DOHH2 (cell line): Measurements from ENCODE around the gene C1QB.

ENCODE experiments used
- H3F3A ChIP-seq: fragments of 200-600 bp; sonication (generic), shearing (Covaris generic); 2 replicates; pipeline ENCODE4 v1.6.0; 2016; ENCODE audit warnings: antibody characterized with exemption, mild to moderate bottlenecking; ENCODE audit not compliant: control insufficient read depth, insufficient read depth
- H3K27ac ChIP-seq: fragments of 200-600 bp; sonication (generic); 2 replicates; pipeline ENCODE4 v1.5.1; 2014; ENCODE audit warnings: low read depth, mild to moderate bottlenecking, low read length, moderate library complexity
- H3K27me3 ChIP-seq: fragments of 200-600 bp; sonication (generic); 2 replicates; pipeline ENCODE4 v1.6.1; 2014; ENCODE audit warnings: mild to moderate bottlenecking, low read length, mixed read lengths; ENCODE audit not compliant: control insufficient read depth
- H3K36me3 ChIP-seq: fragments of 200-600 bp; sonication (generic); 2 replicates; pipeline ENCODE4 v1.6.1; 2014; ENCODE audit warnings: mild to moderate bottlenecking, low read length, moderate library complexity, mixed read lengths; ENCODE audit not compliant: control insufficient read depth
- H3K4me1 ChIP-seq: fragments of 200-600 bp; sonication (generic); 2 replicates; pipeline ENCODE4 v1.6.1; 2014; ENCODE audit warnings: mild to moderate bottlenecking, low read length, mixed read lengths; ENCODE audit not compliant: control insufficient read depth
- H3K4me2 ChIP-seq: fragments of 200-600 bp; sonication (generic); 2 replicates; pipeline ENCODE4 v1.6.0; 2014; ENCODE audit warnings: mild to moderate bottlenecking, low read length, moderate library complexity
- H3K4me3 ChIP-seq: fragments of 200-600 bp; sonication (generic); 2 replicates; pipeline ENCODE4 v1.5.1; 2014; ENCODE audit warnings: mild to moderate bottlenecking, low read length, mixed read lengths
- H3K79me2 ChIP-seq: fragments of 200-600 bp; sonication (generic); 2 replicates; pipeline ENCODE4 v1.6.1; 2014; ENCODE audit warnings: mild to moderate bottlenecking, low read length, mixed read lengths; ENCODE audit not compliant: control insufficient read depth
- H3K9me2 ChIP-seq: fragments of 200-600 bp; sonication (generic); replicated peaks from 2 replicates; pipeline ENCODE4 v1.6.1; 2014; ENCODE audit warnings: mild to moderate bottlenecking, low read length, mixed read lengths; ENCODE audit not compliant: control insufficient read depth
- H3K9me3 ChIP-seq: fragments of 200-600 bp; sonication (generic); 2 replicates; pipeline ENCODE4 v1.6.1; 2014; ENCODE audit warnings: antibody characterized with exemption, low read length, mixed read lengths; ENCODE audit not compliant: control insufficient read depth, insufficient read depth
- H4K20me1 ChIP-seq: fragments of 200-600 bp; sonication (generic); 2 replicates; pipeline ENCODE4 v1.6.0; 2014; ENCODE audit warnings: low read depth, mild to moderate bottlenecking, antibody characterized with exemption, low read length, moderate library complexity; ENCODE audit not compliant: control insufficient read depth, insufficient read depth
- CTCF ChIP-seq: fragments of 200-600 bp; sonication (generic); IDR thresholded peaks from one replicate; pipeline ENCODE4 v1.5.1; 2014; ENCODE audit warnings: antibody characterized with exemption, mild to moderate bottlenecking, low read depth, low read length; ENCODE audit not compliant: poor library complexity, severe bottlenecking
- EZH2phosphoT487 ChIP-seq: fragments of 200-600 bp; sonication (generic); IDR thresholded peaks from 2 replicates; pipeline ENCODE4 v1.6.1; 2017; ENCODE audit warnings: borderline replicate concordance, mild to moderate bottlenecking, antibody characterized with exemption, low read length, moderate library complexity, mixed read lengths

Gene C1QB

DNA sequence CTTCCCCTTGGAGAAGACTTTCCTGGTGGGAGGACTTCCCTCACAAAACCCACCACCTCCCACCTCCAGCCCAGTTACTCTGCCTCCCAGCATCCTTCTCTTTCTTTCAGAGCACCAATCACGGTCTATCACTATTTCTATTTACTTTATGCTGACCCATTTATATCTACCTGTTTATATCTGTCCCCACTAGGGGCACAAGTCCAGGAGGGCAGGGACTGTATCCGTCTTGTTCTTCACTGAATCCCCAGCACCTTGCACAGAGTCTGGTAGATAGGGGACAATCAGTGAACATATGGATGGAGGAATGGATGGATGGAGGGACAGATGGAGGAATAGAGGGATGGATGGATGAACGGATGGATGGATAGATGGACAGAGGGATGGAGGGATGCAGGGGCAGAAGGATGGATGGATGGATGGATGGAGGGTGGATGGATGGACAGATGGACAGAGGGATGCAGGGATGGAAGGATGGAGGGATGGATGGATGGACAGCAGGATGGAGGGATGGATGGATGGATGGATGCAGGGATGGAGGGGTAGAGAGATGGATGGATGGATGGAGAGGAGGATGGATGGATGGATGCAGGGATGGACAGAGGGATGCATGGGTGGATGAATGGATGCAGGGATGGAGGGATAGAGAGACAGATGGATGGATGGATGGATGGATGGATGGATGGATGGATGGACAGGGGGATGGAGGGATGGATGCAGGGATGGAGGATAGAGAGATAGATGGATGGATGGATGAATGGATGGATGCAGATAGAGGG, 5.5 kb downstream of the C1QB start:
- Histone ChIP-seq H3K9me3 (no peaks in the 10 kb centered on the region), H3K4me1 (no peaks in the 10 kb centered on the region), H3K79me2 (no peaks in the 10 kb centered on the region), H3K27ac (no peak overlapping the region), H3K9me2 (no peaks in the 10 kb centered on the region), H3K36me3 (no peaks in the 10 kb centered on the region), H3K4me2 (no peak overlapping the region), H4K20me1 (no peaks in the 10 kb centered on the region), H3K27me3 (no peaks in the 10 kb centered on the region), H3K4me3 (no peak overlapping the region), H3F3A (no peaks in the 10 kb centered on the region)
- TF ChIP-seq EZH2phosphoT487: no peak
- TF ChIP-seq CTCF: peak; percentile 52

GRCh38 chr1:22660716-22661241, 7.7 kb downstream of the C1QB start:
- no peaks in the 10 kb centered on the region for H3K36me3 ChIP-seq
- H3K9me3 ChIP-seq: no peaks in the 10 kb centered on the region
- H3F3A ChIP-seq: no peaks in the 10 kb centered on the region
- H3K79me2 ChIP-seq: no peaks in the 10 kb centered on the region
- H4K20me1 ChIP-seq: no peaks in the 10 kb centered on the region
- H3K27ac ChIP-seq: no peak overlapping the region
- no peak for TF ChIP-seq CTCF
- no peak for TF ChIP-seq EZH2phosphoT487
- no peaks in the 10 kb centered on the region for H3K27me3 ChIP-seq
- no peaks in the 10 kb centered on the region for H3K4me1 ChIP-seq
- H3K4me3 ChIP-seq: no peak overlapping the region
- no peak overlapping the region for H3K4me2 ChIP-seq
- H3K9me2 ChIP-seq: no peaks in the 10 kb centered on the region

DNA sequence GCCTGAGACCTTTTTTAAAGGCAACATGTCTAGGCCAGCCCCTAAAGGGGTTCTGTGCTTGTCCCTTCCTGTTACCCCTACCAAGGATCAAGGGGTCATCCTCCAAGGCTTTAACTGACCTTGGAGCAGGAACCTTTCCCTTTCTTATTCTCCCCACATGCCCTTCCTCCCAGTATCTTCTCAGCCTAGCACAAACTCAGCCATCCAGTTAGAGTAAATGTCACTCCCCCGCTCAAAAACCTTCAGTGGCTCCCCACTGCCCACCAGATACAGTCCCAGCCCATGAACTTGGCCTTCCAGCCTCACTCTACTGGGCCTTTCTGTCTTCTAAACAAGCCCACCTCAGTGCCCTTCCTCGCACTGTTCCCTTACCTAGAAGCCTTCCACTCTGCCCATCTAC, 8.8 kb downstream of the C1QB start:
- H3K4me2 ChIP-seq: no peak overlapping the region
- H4K20me1 ChIP-seq: no peaks in the 10 kb centered on the region
- no peaks in the 10 kb centered on the region for H3K79me2 ChIP-seq
- no peak overlapping the region for H3K4me3 ChIP-seq
- no peaks in the 10 kb centered on the region for H3K27me3 ChIP-seq
- H3K36me3 ChIP-seq: no peaks in the 10 kb centered on the region
- no peak overlapping the region for H3K27ac ChIP-seq
- no peak for TF ChIP-seq EZH2phosphoT487
- TF ChIP-seq CTCF: no peak
- H3K9me2 ChIP-seq: no peaks in the 10 kb centered on the region
- H3K4me1 ChIP-seq: no peaks in the 10 kb centered on the region
- no peaks in the 10 kb centered on the region for H3F3A ChIP-seq
- no peaks in the 10 kb centered on the region for H3K9me3 ChIP-seq
